ENCODE results near the gene CACNA2D3. TPM values are rescaled to one million over a fixed set of nuclear protein-coding genes. Genes with fewer than 3 reads are reported as not detected.

The CACNA2D3 gene
- total and polyA plus RNA-seq, 2 donors from 2014 or later: 5.7 to 11.2 TPM

DNA sequence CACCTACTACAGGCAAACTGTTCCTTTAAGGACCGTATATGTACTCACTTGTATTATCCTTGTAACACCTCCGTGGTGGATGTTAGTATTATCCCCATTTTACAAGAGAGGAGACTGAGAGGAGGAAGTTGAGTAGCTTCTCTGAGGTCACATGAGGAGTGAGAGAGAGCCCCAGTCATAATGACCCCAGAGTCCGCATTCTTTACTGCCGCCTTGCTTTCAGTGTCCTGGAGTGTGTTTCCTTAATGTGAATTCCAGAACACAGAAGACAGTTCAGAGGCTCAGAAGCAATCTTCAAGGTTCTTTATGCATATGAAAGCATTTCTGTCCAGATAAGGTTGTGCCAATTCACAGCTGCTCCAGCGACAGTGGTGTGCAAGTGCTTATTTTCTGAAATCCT lies 199.2 kb downstream of the CACNA2D3 start:
- H3K9ac ChIP-seq (ENCODE audit: low read length in 3 of 3): no peak overlapping the region
- no peak for TF ChIP-seq CTCF (IDR thresholded peaks at IDR 0.05; ENCODE audit: borderline replicate concordance, extremely low read depth, insufficient read depth)
- DNase-seq: peak in 2 of 5 donors; percentile 31 to 66

GRCh38 chr3:54322354-54322753 lies 200.0 kb downstream of the CACNA2D3 start:
- Histone ChIP-seq H3K27ac (ENCODE audit: low read depth in 2 of 2, low read length in 2 of 2) (peak overlapping the region in 1 of 2 donors; percentile 63), H3K27me3 (ENCODE audit: control insufficient read depth, insufficient read depth, low read length) (no peaks in the 10 kb centered on the region)
- peak; percentile 47 to 81 (median 63) for DNase-seq

More for the DNA sequence above, 199.2 kb downstream of the CACNA2D3 start:
- peaks cover 0 to 14% (median 2%) of the 10 kb centered on the region in 3 donors for H3K4me1 ChIP-seq (ENCODE audit: control insufficient read depth in 2 of 3, insufficient read depth in 2 of 3, low read depth in 1 of 3, low read length in 3 of 3)
- no peak for FAIRE-seq
- intact Hi-C loops (cut with DNase I): no loop called here
- no peaks in the 10 kb centered on the region for H3K27me3 ChIP-seq (ENCODE audit: control insufficient read depth, insufficient read depth, low read length)
- no peaks in the 10 kb centered on the region for H3K36me3 ChIP-seq (ENCODE audit: control insufficient read depth in 2 of 3, insufficient read depth in 3 of 3, low read length in 3 of 3)
- H3K4me3 ChIP-seq (ENCODE audit: low read length in 3 of 3): no peak overlapping the region
- H3K27ac ChIP-seq (ENCODE audit: low read depth in 2 of 2, low read length in 2 of 2): peak overlapping the region in 1 of 2 donors; percentile 63
- no peaks in the 10 kb centered on the region for H3K9me3 ChIP-seq (ENCODE audit: control insufficient read depth in 2 of 3, insufficient read depth in 1 of 3, low read length in 3 of 3)

GRCh38 chr3:54324103-54324502 lies 201.8 kb downstream of the CACNA2D3 start:
- TF ChIP-seq CTCF (IDR thresholded peaks at IDR 0.05; ENCODE audit: borderline replicate concordance, extremely low read depth, insufficient read depth): no peak
- Histone ChIP-seq H3K9me3 (ENCODE audit: control insufficient read depth in 2 of 3, insufficient read depth in 1 of 3, low read length in 3 of 3) (no peaks in the 10 kb centered on the region), H3K27ac (ENCODE audit: low read depth in 2 of 2, low read length in 2 of 2) (no peak overlapping the region), H3K4me3 (ENCODE audit: low read length in 3 of 3) (no peak overlapping the region), H3K9ac (ENCODE audit: low read length in 3 of 3) (no peak overlapping the region), H3K4me1 (ENCODE audit: control insufficient read depth in 2 of 3, insufficient read depth in 2 of 3, low read depth in 1 of 3, low read length in 3 of 3) (peaks cover 0 to 14% (median 2%) of the 10 kb centered on the region in 3 donors), H3K36me3 (ENCODE audit: control insufficient read depth in 2 of 3, insufficient read depth in 3 of 3, low read length in 3 of 3) (no peaks in the 10 kb centered on the region), H3K27me3 (ENCODE audit: control insufficient read depth, insufficient read depth, low read length) (no peaks in the 10 kb centered on the region)
- FAIRE-seq (no peak), DNase-seq (no peak)
- intact Hi-C loops (cut with DNase I): no loop called here

More at GRCh38 chr3:54322354-54322753, 200.0 kb downstream of the CACNA2D3 start:
- intact Hi-C loops (cut with DNase I): no loop called here
- peaks cover 0 to 14% (median 2%) of the 10 kb centered on the region in 3 donors for H3K4me1 ChIP-seq (ENCODE audit: control insufficient read depth in 2 of 3, insufficient read depth in 2 of 3, low read depth in 1 of 3, low read length in 3 of 3)
- no peaks in the 10 kb centered on the region for H3K36me3 ChIP-seq (ENCODE audit: control insufficient read depth in 2 of 3, insufficient read depth in 3 of 3, low read length in 3 of 3)
- no peak overlapping the region for H3K9ac ChIP-seq (ENCODE audit: low read length in 3 of 3)
- no peak for TF ChIP-seq CTCF (IDR thresholded peaks at IDR 0.05; ENCODE audit: borderline replicate concordance, extremely low read depth, insufficient read depth)
- FAIRE-seq: peak; percentile 13
- H3K4me3 ChIP-seq (ENCODE audit: low read length in 3 of 3): peak overlapping the region in 1 of 3 donors; percentile 22
- H3K9me3 ChIP-seq (ENCODE audit: control insufficient read depth in 2 of 3, insufficient read depth in 1 of 3, low read length in 3 of 3): no peaks in the 10 kb centered on the region

GRCh38 chr3:54326951-54327350 lies 204.6 kb downstream of the CACNA2D3 start:
- no peak for TF ChIP-seq CTCF (IDR thresholded peaks at IDR 0.05; ENCODE audit: borderline replicate concordance, extremely low read depth, insufficient read depth)
- Histone ChIP-seq H3K9me3 (ENCODE audit: control insufficient read depth in 2 of 3, insufficient read depth in 1 of 3, low read length in 3 of 3) (no peaks in the 10 kb centered on the region), H3K27ac (ENCODE audit: low read depth in 2 of 2, low read length in 2 of 2) (no peak overlapping the region), H3K4me3 (ENCODE audit: low read length in 3 of 3) (no peak overlapping the region), H3K4me1 (ENCODE audit: control insufficient read depth in 2 of 3, insufficient read depth in 2 of 3, low read depth in 1 of 3, low read length in 3 of 3) (peaks cover 0 to 10% (median 2%) of the 10 kb centered on the region in 3 donors), H3K27me3 (ENCODE audit: control insufficient read depth, insufficient read depth, low read length) (no peaks in the 10 kb centered on the region), H3K9ac (ENCODE audit: low read length in 3 of 3) (no peak overlapping the region), H3K36me3 (ENCODE audit: control insufficient read depth in 2 of 3, insufficient read depth in 3 of 3, low read length in 3 of 3) (no peaks in the 10 kb centered on the region)
- FAIRE-seq: no peak
- DNase-seq: no peak
- intact Hi-C loops (cut with DNase I): no loop called here

Measured in kidney (tissue), 14 donors.